Measurements from ENCODE around the gene ENTHD1. TPM values are rescaled to one million over a fixed set of nuclear protein-coding genes. Genes with fewer than 3 reads are reported as not detected.

The ENTHD1 gene
- total and polyA plus RNA-seq, 2 of the 4 experiments (the other 2 are of a cell fraction): not detected

DNA sequence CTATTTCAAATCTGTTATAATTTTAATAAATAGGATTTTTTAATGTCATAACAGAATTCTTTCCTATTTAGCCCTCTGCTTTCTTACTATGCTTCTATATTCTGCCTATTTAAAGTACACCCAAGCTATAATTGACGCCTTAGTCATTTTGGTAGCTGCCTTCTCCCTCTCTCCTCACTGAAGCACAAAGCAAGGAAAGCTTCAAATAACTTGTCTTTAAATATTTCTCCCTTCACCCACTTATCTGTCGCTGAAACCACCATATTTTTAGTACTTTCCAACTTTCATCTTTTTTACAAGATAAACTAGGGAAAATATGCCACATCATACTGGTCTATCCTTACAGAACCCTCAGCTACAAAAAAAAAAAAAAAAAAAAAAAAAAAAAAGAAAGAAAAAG is 127.9 kb downstream of the ENTHD1 start:
- H2BK120ac ChIP-seq (ENCODE audit: low read depth, low read length): no peak overlapping the region
- H3K9me3 ChIP-seq (ENCODE audit: control insufficient read depth, insufficient read depth, low read length): peaks cover 4% of the 10 kb centered on the region
- H3K4me2 ChIP-seq (ENCODE audit: low read depth, low read length): no peak overlapping the region
- H3K18ac ChIP-seq (ENCODE audit: low read depth, low read length): no peak overlapping the region
- no peak for DNase-seq
- no peaks in the 10 kb centered on the region for H3K36me3 ChIP-seq (ENCODE audit: control insufficient read depth, insufficient read depth, low read length)
- ATAC-seq (ENCODE audit: low read depth): no peak
- H3K56ac ChIP-seq (ENCODE audit: extremely low read depth, insufficient read depth, low read length): no peak overlapping the region
- H4K20me1 ChIP-seq (ENCODE audit: insufficient read depth, low read length): no peaks in the 10 kb centered on the region
- no TSS peak for BruUV-seq (replicated peaks)
- WGBS, 2 experiments (ENCODE audit: extremely low coverage in 2 of 2, insufficient read length in 1 of 2): 60% methylated on average over 1 of the region's 2 CpGs; no CpG with 5 or more reads in 1 of the 2 experiments
- in situ Hi-C loops (cut with MboI; ENCODE audit: low sequenced_read_pairs): no loop called here
- POLR2A ChIA-PET (ENCODE audit: unreplicated experiment): interaction anchor here (0.6 kb wide), 1 partner anchor 234 kb away, joined by 7 read pairs; no protein-coding TSS in a partner anchor
- TF ChIP-seq, protein P1, sequence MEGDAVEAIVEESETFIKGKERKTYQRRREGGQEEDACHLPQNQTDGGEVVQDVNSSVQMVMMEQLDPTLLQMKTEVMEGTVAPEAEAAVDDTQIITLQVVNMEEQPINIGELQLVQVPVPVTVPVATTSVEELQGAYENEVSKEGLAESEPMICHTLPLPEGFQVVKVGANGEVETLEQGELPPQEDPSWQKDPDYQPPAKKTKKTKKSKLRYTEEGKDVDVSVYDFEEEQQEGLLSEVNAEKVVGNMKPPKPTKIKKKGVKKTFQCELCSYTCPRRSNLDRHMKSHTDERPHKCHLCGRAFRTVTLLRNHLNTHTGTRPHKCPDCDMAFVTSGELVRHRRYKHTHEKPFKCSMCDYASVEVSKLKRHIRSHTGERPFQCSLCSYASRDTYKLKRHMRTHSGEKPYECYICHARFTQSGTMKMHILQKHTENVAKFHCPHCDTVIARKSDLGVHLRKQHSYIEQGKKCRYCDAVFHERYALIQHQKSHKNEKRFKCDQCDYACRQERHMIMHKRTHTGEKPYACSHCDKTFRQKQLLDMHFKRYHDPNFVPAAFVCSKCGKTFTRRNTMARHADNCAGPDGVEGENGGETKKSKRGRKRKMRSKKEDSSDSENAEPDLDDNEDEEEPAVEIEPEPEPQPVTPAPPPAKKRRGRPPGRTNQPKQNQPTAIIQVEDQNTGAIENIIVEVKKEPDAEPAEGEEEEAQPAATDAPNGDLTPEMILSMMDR (conservative IDR thresholded peaks at IDR 0.05; ENCODE audit: low read depth, low read length): no peak
- no peak for TF ChIP-seq SMC3 (IDR thresholded peaks at IDR 0.05; ENCODE audit: low read depth, low read length)
- TF ChIP-seq MAFK (IDR thresholded peaks at IDR 0.05; ENCODE audit: low read depth, low read length): no peak
- TF ChIP-seq, protein P2, sequence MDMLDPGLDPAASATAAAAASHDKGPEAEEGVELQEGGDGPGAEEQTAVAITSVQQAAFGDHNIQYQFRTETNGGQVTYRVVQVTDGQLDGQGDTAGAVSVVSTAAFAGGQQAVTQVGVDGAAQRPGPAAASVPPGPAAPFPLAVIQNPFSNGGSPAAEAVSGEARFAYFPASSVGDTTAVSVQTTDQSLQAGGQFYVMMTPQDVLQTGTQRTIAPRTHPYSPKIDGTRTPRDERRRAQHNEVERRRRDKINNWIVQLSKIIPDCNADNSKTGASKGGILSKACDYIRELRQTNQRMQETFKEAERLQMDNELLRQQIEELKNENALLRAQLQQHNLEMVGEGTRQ (IDR thresholded peaks at IDR 0.05; ENCODE audit: low read depth, low read length): no peak
- H2AK9ac ChIP-seq (replicated peaks; ENCODE audit: low read depth, low read length, poor library complexity): no peak overlapping the region
- no peak overlapping the region for H3K23ac ChIP-seq (ENCODE audit: low read depth, low read length)
- no peak overlapping the region for H3K4ac ChIP-seq (ENCODE audit: low read depth, low read length)
- no peak overlapping the region for H2AFZ ChIP-seq (replicated peaks; ENCODE audit: low read length, poor library complexity)
- H2BK15ac ChIP-seq (ENCODE audit: low read depth, low read length): no peak overlapping the region
- H4K5ac ChIP-seq (ENCODE audit: low read depth, low read length): no peak overlapping the region
- H3K27ac ChIP-seq (ENCODE audit: insufficient read depth, low read length): no peak overlapping the region
- no peaks in the 10 kb centered on the region for H3K9me1 ChIP-seq (ENCODE audit: insufficient read depth, low read length)
- H3K9ac ChIP-seq (ENCODE audit: low read depth, low read length): no peak overlapping the region
- no peak overlapping the region for H2BK20ac ChIP-seq (ENCODE audit: low read depth, low read length)
- no peaks in the 10 kb centered on the region for H3K4me1 ChIP-seq (ENCODE audit: control insufficient read depth, insufficient read depth, low read length)
- no peaks in the 10 kb centered on the region for H3K79me1 ChIP-seq (ENCODE audit: low read depth in 1 of 2, low read length in 2 of 2)
- dilution Hi-C loops (cut with HindIII; ENCODE audit: low sequenced_read_pairs, unreplicated experiment): no loop called here
- H4K91ac ChIP-seq (ENCODE audit: insufficient read depth, low read depth, low read length): no peak overlapping the region
- no peak overlapping the region for H2AK5ac ChIP-seq (ENCODE audit: low read depth, low read length)
- no peak overlapping the region for H4K8ac ChIP-seq (ENCODE audit: low read depth in 2 of 2, low read length in 2 of 2)
- CTCF ChIA-PET: interaction anchor here (1.2 kb wide), 1 partner anchor 15 kb away, joined by 3 read pairs; no protein-coding TSS in a partner anchor
- no peak overlapping the region for H3K14ac ChIP-seq (replicated peaks; ENCODE audit: low read depth, low read length)
- no peak overlapping the region for H2BK5ac ChIP-seq (ENCODE audit: low read depth, low read length, poor library complexity, severe bottlenecking)
- intact Hi-C loops (cut with micrococcal nuclease): loop anchor here (10.0 kb wide), 1 partner anchor 119 kb away; no protein-coding TSS in a partner anchor
- peaks cover 35% of the 10 kb centered on the region for H3K27me3 ChIP-seq (ENCODE audit: control insufficient read depth, insufficient read depth, low read length)
- H3K4me3 ChIP-seq (ENCODE audit: insufficient read depth, low read depth, low read length): no peak overlapping the region
